IMR-90 (cell line): ENCODE measurements around the gene DHRS7. TPM values are rescaled to one million over a fixed set of nuclear protein-coding genes. Genes with fewer than 3 reads are reported as not detected.

Experiments
- ATAC-seq: fragments of 200-7000 bp; cut with Tn5 transposase; 2 replicates; pipeline ENCODE4 v1.9.1; 2020; ENCODE audit warnings: low read depth, mild to moderate bottlenecking, moderate library complexity
- BruUV-seq: library from RNA; stranded (reverse); fragments of 400-500 nt; replicated peaks from 2 replicates; lab custom pipeline; 2021; lab: Mats Ljungman, UMichigan
- CTCF ChIA-PET: fragments of 300-600 bp; formaldehyde crosslinking; extraction: SDS; loops from one replicate; lab custom pipeline; 2021; ENCODE audit warnings: antibody characterized with exemption; lab: Yijun Ruan, JAX
- POLR2A ChIA-PET: fragments of 300-600 bp; sonication (Branson Sonifier 250); formaldehyde crosslinking; loops from one replicate; lab custom pipeline; 2022; ENCODE audit warnings: antibody characterized with exemption; ENCODE audit not compliant: unreplicated experiment; lab: Charles Lee
- DNase-seq: peaks from one replicate; pipeline ENCODE4 v3.0.0; 2013
- H2AFZ ChIP-seq: replicated peaks from 2 replicates; pipeline ENCODE3; 2013; ENCODE audit warnings: low read length, mild to moderate bottlenecking; ENCODE audit not compliant: poor library complexity
- H2AK5ac ChIP-seq: 2 replicates; pipeline ENCODE4 v1.6.1; 2013; ENCODE audit warnings: low read depth, low read length, inconsistent platforms
- H2AK9ac ChIP-seq: replicated peaks from 2 replicates; pipeline ENCODE3; 2013; ENCODE audit warnings: mild to moderate bottlenecking, low read depth, low read length, moderate library complexity; ENCODE audit not compliant: poor library complexity
- H2BK120ac ChIP-seq: 2 replicates; pipeline ENCODE4 v1.6.1; 2013; ENCODE audit warnings: low read depth, low read length, inconsistent platforms
- H2BK15ac ChIP-seq: 3 replicates; pipeline ENCODE4 v1.6.1; 2013; ENCODE audit warnings: low read depth, low read length, inconsistent platforms
- H2BK20ac ChIP-seq: 2 replicates; pipeline ENCODE4 v1.6.1; 2013; ENCODE audit warnings: low read depth, mild to moderate bottlenecking, inconsistent platforms, low read length, moderate library complexity
- H2BK5ac ChIP-seq: 2 replicates; pipeline ENCODE4 v1.6.1; 2013; ENCODE audit warnings: mild to moderate bottlenecking, low read depth, low read length, inconsistent platforms; ENCODE audit not compliant: poor library complexity, severe bottlenecking
- H3K14ac ChIP-seq: replicated peaks from 2 replicates; pipeline ENCODE4 v1.6.1; 2013; ENCODE audit warnings: low read depth, low read length, inconsistent platforms
- H3K18ac ChIP-seq: 2 replicates; pipeline ENCODE4 v1.6.1; 2013; ENCODE audit warnings: low read depth, low read length, control low read depth
- H3K23ac ChIP-seq: 2 replicates; pipeline ENCODE4 v1.6.1; 2013; ENCODE audit warnings: low read depth, low read length, inconsistent platforms
- H3K27ac ChIP-seq: 2 replicates; pipeline ENCODE4 v1.5.1; 2013; ENCODE audit warnings: mild to moderate bottlenecking, control low read depth, low read length; ENCODE audit not compliant: insufficient read depth
- H3K27me3 ChIP-seq: 2 replicates; pipeline ENCODE4 v1.6.1; 2013; ENCODE audit warnings: low read length; ENCODE audit not compliant: control insufficient read depth, insufficient read depth
- H3K36me3 ChIP-seq: 2 replicates; pipeline ENCODE4 v1.6.1; 2013; ENCODE audit warnings: low read length, mixed read lengths; ENCODE audit not compliant: control insufficient read depth, insufficient read depth
- H3K4ac ChIP-seq: 2 replicates; pipeline ENCODE4 v1.6.1; 2013; ENCODE audit warnings: low read depth, low read length, inconsistent platforms
- H3K4me1 ChIP-seq: 2 replicates; pipeline ENCODE4 v1.6.1; 2013; ENCODE audit warnings: low read length, mixed read lengths; ENCODE audit not compliant: control insufficient read depth, insufficient read depth
- H3K4me2 ChIP-seq: 2 replicates; pipeline ENCODE4 v1.6.1; 2013; ENCODE audit warnings: low read depth, mild to moderate bottlenecking, control low read depth, low read length, moderate library complexity
- H3K4me3 ChIP-seq: 2 replicates; pipeline ENCODE4 v1.5.1; 2013; ENCODE audit warnings: low read depth, mild to moderate bottlenecking, control low read depth, low read length, moderate library complexity; ENCODE audit not compliant: insufficient read depth
- H3K56ac ChIP-seq: 2 replicates; pipeline ENCODE4 v1.6.1; 2013; ENCODE audit warnings: low read length, inconsistent platforms; ENCODE audit not compliant: insufficient read depth; ENCODE audit errors: extremely low read depth
- H3K79me1 ChIP-seq, 2 experiments: 2 replicates each; pipeline ENCODE4 v1.6.1; 2013; ENCODE audit warnings: low read length in 2 of 2, inconsistent platforms in 1 of 2, low read depth in 1 of 2
- H3K9ac ChIP-seq: 2 replicates; pipeline ENCODE4 v1.6.1; 2013; ENCODE audit warnings: low read depth, low read length, control low read depth
- H3K9me1 ChIP-seq: 2 replicates; pipeline ENCODE4 v1.6.1; 2013; ENCODE audit warnings: low read length, inconsistent platforms; ENCODE audit not compliant: insufficient read depth
- H3K9me3 ChIP-seq: 2 replicates; pipeline ENCODE4 v1.6.1; 2013; ENCODE audit warnings: low read length; ENCODE audit not compliant: control insufficient read depth, insufficient read depth
- H4K20me1 ChIP-seq: 2 replicates; pipeline ENCODE4 v1.6.1; 2013; ENCODE audit warnings: low read length, inconsistent platforms; ENCODE audit not compliant: insufficient read depth
- H4K5ac ChIP-seq: 2 replicates; pipeline ENCODE4 v1.6.1; 2013; ENCODE audit warnings: mild to moderate bottlenecking, low read depth, low read length, control low read depth
- H4K8ac ChIP-seq, 2 experiments: 2 replicates each; pipeline ENCODE4 v1.6.1; 2013; ENCODE audit warnings: low read depth in 2 of 2, low read length in 2 of 2, control low read depth in 1 of 2, inconsistent platforms in 1 of 2
- H4K91ac ChIP-seq: 2 replicates; pipeline ENCODE4 v1.6.1; 2013; ENCODE audit warnings: low read depth, low read length, inconsistent platforms; ENCODE audit not compliant: insufficient read depth
- BHLHE40 ChIP-seq: fragments of 150-350 bp; IDR thresholded peaks from 2 replicates; pipeline ENCODE4 v1.6.1; 2016; ENCODE audit warnings: mild to moderate bottlenecking, low read depth, low read length
- CHD1 ChIP-seq: IDR thresholded peaks from 2 replicates; pipeline ENCODE4 v1.6.1; 2012; ENCODE audit warnings: low read depth, low read length, improper control_type of control experiment
- MAZ ChIP-seq: IDR thresholded peaks from 2 replicates; pipeline ENCODE4 v1.6.1; 2012; ENCODE audit warnings: low read depth, mild to moderate bottlenecking, low read length, improper control_type of control experiment, moderate library complexity, borderline replicate concordance
- MXI1 ChIP-seq: IDR thresholded peaks from 2 replicates; pipeline ENCODE4 v1.6.1; 2012; ENCODE audit warnings: low read depth, mild to moderate bottlenecking, low read length, moderate library complexity, borderline replicate concordance
- NFE2L2 ChIP-seq: fragments of 150-350 bp; IDR thresholded peaks from 2 replicates; pipeline ENCODE4 v1.6.1; 2016; ENCODE audit warnings: low read depth, mild to moderate bottlenecking, low read length
- RAD21 ChIP-seq: IDR thresholded peaks from 2 replicates; pipeline ENCODE4 v1.6.1; 2012; ENCODE audit warnings: low read length, improper control_type of control experiment
- RCOR1 ChIP-seq: IDR thresholded peaks from 2 replicates; pipeline ENCODE4 v1.6.1; 2012; ENCODE audit warnings: mild to moderate bottlenecking, low read length, improper control_type of control experiment; ENCODE audit not compliant: insufficient replicate concordance
- WGBS, 2 experiments: methylation state at CpG; one replicate each; pipeline versions ENCODE4 v1.1.5 to v1.1.7; 2013; ENCODE audit warnings: missing lambda C conversion rate in 2 of 2; ENCODE audit not compliant: insufficient read length in 1 of 2; ENCODE audit errors: extremely low coverage in 2 of 2; 5-methylcytosine and 5-hydroxymethylcytosine counted together
- dilution Hi-C: fragments of 300-500 bp; cut with HindIII; formaldehyde crosslinking; loops from one replicate; pipeline ENCODE4 v1.14.3; 2018; ENCODE audit warnings: low sequenced_read_pairs; ENCODE audit not compliant: unreplicated experiment
- in situ Hi-C: fragments of 300-500 bp; cut with MboI; formaldehyde crosslinking; loops from 3 replicates; pipeline ENCODE4 v1.14.3; 2019; ENCODE audit warnings: low sequenced_read_pairs, inconsistent platforms, mixed read lengths
- intact Hi-C: fragments of 100-400 bp; cut with micrococcal nuclease; formaldehyde crosslinking; loops from 2 replicates; pipeline ENCODE4 v1.10.0; 2022
- polyA plus RNA-seq, 3 experiments: library from polyadenylated mRNA; depleted of rRNA; stranded (reverse); fragments of >200 nt; gene quantifications; 2 replicates each; pipeline ENCODE4 v1.2.3, GENCODE V29; 2012; ENCODE audit warnings: low replicate concordance in 1 of 3
- total RNA-seq: library from RNA; depleted of rRNA; stranded (reverse); fragments of >200 nt; gene quantifications from 2 replicates; pipeline ENCODE4 v1.2.3, GENCODE V29; 2012

Gene DHRS7
- total and polyA plus RNA-seq, 2 of the 4 experiments (the other 2 are of a cell fraction) = 30.3 to 50.2 TPM

DNA sequence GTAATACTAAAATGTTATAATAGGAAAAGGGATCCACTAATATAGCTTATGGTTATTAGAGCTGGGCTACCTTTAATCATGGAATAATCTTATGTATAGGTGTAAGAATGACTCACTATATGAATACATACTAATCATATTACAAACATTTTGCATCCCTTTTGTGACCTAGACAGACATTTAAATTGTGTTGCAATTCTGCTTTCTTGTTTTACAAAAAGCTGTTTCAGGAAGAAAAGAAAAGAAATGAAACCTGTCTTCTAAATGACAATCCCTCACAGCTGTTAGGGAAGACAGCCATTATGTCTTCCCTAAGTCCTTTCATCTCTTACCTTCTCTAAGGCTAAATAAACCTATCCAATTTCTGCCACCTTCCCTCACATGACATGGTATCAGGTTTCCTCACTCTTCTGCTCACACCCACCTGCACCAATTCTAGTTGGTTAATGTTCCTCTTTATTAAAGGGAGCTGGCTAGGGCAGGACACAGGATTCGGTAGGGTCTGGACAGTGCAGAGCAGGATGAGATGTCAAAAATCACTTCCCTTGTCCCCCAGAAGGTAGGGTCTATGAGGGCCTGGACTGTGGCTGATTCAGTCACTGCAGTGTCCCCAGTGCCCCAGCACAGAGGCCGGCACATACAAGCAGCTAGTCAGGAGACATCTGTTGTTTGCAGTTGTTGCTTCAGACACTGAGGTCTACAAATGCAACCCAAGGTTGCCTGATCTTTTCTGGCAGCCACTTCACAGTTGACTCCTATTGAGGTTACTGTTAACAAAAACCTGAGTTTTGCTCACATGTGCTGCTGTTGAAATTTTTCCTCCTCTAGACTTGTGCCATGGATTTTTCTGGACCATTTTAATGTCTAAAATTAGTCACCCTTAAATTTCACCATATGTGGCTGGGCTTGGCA is 3.7 kb downstream of the DHRS7 start:
- H3K9me1 ChIP-seq = peaks cover 7% of the 10 kb centered on the region; the same call in 1 of the 2 replicates
- H4K8ac ChIP-seq = no peak overlapping the region
- no peak overlapping the region; the same call in 1 of the 2 replicates for H3K56ac ChIP-seq
- no peak overlapping the region; the same call in 1 of the 2 replicates for H3K18ac ChIP-seq
- no peak overlapping the region for H4K91ac ChIP-seq
- H2BK5ac ChIP-seq = peak overlapping the region; percentile 7
- no peak for ATAC-seq
- H3K4ac ChIP-seq = no peak overlapping the region
- peak overlapping the region; percentile 19 for H3K14ac ChIP-seq
- H3K4me2 ChIP-seq = no peak overlapping the region
- no peak overlapping the region for H3K23ac ChIP-seq
- TF ChIP-seq CHD1 (no peak), BHLHE40 (no peak), MAZ (no peak), NFE2L2 (no peak), MXI1 (no peak), RCOR1 (no peak), RAD21 (no peak)
- intact Hi-C loops = no loop called here
- H3K4me1 ChIP-seq = peaks cover 6% of the 10 kb centered on the region
- H3K27ac ChIP-seq = no peak overlapping the region; the same call in 1 of the 2 replicates
- CTCF ChIA-PET = interaction anchor here (0.5 kb wide), 1 partner anchor 1896 kb away, joined by 4 read pairs; no protein-coding TSS in a partner anchor
- peaks cover 22 to 47% of the 10 kb centered on the region in 2 experiments for H3K79me1 ChIP-seq
- H4K20me1 ChIP-seq = no peaks in the 10 kb centered on the region
- H2AK5ac ChIP-seq = no peak overlapping the region; the same call in 1 of the 2 replicates
- POLR2A ChIA-PET = no interaction called here
- BruUV-seq = no TSS peak
- DNase-seq = peak; percentile 18
- peak overlapping the region; percentile 57 for H2AK9ac ChIP-seq
- no peak overlapping the region for H2AFZ ChIP-seq
- H4K5ac ChIP-seq = peak overlapping the region; percentile 43; the same call in 1 of the 2 replicates
- H3K36me3 ChIP-seq = peaks cover 3% of the 10 kb centered on the region; the same call in 1 of the 2 replicates
- no peak overlapping the region for H2BK120ac ChIP-seq
- H3K4me3 ChIP-seq = no peak overlapping the region
- H3K9me3 ChIP-seq = no peaks in the 10 kb centered on the region
- no peaks in the 10 kb centered on the region for H3K27me3 ChIP-seq
- no peak overlapping the region for H3K9ac ChIP-seq
- in situ Hi-C loops = loop anchor here (5.0 kb wide), 1 partner anchor 69 kb away; the partner anchor contains the start of gene PCNX4
- 50% methylated on average over 1 of the region's 2 CpGs; no CpG with 5 or more reads in 1 of the 2 experiments for WGBS, 2 experiments
- dilution Hi-C loops = no loop called here
- H2BK15ac ChIP-seq = no peak overlapping the region
- no peak overlapping the region for H2BK20ac ChIP-seq
